ENCODE data around the gene PRKAG2.

Gene PRKAG2

DNA sequence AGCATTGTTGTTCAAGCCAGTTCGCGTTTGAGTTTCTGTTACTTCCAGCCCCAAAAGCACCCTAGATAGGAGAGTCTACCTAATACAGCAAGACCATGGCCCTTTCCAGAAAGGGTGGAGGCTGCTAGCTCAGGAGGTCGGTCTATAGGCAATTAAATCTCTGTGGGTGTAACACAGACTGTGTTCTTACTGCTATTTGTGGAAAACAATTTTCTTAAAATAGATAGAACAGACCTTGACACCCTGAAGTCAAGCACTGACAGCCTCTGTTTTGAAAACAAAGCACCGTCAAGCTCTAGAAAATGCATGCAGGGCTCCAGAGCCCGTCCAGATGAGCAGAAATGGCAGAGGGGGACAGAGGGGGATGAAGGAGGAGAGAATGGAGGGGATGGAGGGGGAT lies 156.6 kb downstream of the PRKAG2 start:
- no peak for DNase-seq

DNA sequence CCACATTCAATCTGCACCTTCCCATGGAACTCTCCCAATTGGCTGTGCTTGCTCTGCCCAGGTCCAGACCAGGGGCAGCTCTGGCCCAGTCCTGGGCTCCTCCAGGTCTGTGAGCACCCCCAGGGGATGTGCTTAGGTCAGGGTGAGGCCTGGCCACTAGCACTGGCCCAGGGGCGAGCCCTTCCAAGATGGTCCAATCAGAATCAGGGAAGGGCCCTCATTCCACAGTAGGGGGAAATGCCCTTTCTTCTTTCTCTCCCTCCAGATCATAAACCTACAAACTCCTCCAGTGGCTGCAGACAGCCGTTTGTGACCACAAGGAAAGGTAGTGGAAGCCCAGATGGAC lies 157.0 kb downstream of the PRKAG2 start:
- DNase-seq, result no peak

DNA sequence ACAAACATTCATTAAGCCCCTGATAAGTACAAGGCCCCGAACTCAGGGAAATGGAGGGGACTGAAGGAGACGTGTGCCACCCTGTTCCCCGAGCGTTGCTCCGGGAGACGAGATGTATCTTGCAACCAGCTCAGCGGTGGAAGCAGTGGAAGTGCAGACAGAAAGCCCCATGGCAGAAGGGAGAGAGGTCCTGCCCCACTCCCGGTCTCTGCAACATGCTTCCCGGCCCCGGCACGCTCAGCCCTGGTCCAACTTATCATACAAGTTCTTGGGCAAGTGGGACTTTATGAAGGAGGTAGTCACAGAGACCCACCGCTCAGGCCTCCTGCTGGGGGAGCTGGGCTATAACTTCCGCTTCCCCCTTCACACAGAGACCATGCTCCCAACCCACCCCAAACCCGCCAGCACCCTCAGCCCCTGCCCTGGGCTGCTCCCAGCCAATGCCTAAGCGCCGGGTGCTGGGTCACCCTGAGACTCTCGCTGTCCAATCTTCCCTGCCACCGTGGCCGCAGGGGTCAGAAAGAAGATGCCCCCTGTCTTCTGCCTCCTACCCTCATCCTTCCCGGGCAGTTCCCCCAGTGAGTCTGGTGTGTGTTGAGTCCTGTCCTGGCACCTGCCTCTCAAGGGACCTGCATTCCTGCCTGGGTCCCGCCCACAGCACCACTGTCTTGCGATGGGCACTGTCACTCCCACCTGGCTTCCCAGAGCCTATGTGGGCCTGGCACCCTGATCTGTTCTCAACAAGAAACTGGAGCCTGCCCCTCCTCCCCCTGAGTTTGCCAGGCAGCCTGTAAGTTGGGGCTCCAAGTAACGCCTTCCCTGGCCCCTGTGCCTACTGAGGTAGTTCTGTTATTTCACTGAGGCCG lies 157.7 kb downstream of the PRKAG2 start:
- DNase-seq, result no peak

DNA sequence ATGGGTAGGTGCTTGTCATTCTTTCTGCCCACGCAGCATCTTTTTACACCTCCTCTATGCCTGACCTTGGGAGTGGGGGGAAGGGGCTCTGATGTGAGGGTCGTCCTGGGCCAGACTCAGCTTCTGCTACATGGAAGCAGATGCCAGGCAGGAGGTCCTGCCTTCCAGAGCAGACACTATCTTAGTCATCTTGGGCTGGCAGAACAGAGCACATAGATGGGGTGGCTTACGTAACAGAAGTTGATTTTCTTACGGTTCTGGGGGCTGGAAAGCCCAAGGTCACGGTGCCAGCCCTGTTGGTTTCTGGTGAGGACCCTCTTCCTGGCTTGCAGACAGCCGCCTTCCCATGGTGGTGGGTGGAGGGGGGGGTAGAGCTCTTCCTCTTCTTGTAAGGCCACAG lies 159.0 kb downstream of the PRKAG2 start:
- DNase-seq, result no peak

DNA sequence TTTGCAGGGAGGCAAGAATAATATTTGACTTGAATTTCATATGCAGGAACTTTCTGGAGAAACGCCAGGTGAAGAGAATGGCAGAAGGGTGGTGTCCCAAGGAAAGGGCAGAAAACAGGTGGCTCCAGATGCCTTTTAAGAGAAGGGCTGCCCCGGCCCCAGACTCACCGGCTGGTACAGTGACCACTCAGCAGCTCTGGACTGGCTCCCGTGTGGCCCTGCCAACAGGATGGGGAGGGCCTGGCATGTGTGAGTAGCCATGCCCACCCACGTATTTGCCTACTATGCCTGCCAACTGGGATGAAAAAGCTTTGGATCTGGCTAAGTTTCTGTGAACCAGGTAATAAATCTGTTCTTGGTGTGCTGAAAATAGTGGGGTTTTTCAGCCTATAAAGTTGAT lies 159.5 kb downstream of the PRKAG2 start:
- DNase-seq, result no peak

DNA sequence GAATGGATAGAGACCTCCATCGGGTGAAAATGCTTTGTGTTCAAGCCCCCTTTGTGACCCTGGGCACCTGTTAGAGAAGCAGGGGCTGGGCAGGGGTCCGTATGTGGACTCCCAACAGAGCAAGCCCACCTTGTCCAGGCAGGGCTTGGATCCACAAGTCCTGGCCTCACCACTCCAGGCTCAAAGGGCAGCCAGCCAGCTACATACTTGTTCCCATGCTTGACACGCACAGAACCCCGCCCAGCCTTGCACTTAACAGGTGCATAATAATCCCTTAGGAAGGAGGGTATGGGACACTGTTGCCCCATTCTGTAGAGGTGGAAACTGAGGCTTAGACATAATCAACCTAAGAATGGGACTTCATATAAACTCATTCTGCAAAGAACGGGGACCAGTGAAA lies 160.6 kb downstream of the PRKAG2 start:
- DNase-seq, result no peak

DNA sequence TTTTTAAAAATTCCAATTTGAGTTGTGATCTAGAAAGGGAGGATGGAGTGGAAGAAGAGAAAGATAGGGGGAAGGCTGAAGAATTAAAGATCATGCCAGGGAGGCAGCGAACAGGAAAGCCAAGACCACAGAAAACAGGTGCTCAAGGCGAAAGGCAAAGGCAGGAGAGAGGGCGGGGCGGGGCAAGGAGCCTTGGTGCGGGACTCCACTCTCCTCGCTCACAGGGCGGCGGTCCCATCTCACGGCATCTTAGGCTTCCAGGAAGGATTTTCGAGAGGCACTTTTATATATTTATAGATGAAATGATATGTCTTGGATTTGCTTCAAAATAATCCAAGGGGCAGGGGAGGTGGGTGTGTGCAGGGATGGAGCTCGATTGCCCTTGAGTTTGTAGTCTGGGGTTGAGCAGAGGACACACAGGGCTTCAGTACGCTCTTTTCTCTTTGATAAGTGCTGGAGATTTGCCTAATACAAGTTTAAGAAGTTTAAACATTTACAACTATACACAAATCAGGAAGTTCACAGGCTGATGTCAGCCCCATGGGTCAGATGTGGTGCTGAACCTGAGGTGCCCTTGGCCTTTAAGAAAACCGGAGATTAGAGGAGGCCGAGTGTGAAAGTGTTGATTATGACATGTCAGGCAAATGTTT lies 161.1 kb downstream of the PRKAG2 start:
- no peak for DNase-seq

DNA sequence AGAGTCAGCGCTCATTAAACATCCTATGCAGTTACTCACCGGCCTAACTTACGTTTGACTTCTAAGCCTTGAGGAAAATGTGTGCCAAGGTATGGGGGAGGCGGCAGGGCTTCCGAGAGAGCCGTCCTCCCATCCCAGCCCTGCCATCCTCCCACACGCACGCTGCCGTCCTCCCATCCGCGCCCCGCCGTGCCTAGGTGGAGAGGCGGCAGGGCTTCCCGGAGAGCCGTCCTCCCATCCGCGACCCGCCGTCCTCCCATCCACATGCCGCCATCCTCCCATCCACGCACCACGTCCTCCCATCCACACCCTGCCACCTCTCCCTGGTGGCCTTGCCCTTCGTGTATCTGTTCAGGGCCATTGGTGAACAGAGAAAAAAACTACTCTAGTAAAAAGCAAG lies 162.7 kb downstream of the PRKAG2 start:
- DNase-seq, result no peak

DNA sequence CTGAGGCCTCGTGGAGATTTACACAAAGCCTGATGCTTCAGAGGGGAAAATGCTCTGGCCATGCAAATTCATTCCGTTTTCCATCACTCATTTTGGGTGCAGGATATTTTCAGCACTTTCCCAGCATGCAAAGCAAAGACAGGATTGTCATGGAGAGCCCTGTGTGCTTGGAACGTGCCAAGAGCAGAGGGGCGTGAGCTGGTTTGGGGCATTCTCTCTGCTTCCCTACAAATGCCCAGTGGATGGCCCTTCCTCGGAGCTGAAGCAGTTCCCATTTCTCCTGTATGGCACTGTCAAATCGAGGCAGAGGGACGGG lies 164.1 kb downstream of the PRKAG2 start:
- no peak for DNase-seq

DNA sequence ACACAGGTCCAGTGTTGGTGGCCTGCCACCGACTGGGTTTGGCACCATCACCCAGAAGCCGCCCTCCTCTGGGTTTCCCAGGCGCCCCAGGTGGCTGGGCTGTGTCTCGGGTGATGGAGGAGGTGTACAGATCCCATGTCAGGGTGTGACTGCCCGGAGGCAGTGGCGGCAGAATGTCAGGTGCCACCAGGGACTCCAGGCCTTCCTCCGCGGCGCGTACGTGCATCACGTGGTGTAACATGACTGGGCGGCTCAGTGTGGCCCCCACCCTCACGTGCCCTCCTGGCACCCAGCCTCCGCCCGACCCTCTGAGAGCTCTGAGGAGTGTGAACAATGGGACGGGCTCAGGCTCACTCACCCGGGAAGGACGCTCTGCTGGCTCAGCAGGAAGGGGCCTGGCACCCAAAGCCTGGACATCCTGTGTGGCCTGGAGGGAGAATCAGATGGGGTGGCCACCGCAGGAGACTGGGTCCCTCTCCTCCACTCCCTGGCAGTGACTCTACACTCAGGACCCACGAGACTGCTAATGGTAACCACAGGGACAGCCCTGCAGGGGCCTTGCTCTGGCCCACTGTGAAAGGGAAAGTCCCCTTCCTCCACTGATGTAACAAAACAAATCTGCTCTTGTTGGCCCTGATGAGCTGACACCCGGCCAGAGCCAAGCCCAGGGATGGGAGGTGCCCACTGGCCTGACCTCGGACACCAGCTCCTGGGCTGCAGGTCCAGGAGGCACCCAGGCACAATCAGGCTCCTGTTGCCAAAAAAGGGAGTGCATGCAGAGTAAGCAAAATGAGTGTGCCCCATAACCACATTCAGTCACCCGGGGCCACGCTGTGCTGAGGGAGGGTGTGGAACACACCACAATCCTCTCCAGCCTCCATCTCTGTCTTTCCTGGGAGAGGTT lies 164.8 kb downstream of the PRKAG2 start:
- DNase-seq, result no peak

DNA sequence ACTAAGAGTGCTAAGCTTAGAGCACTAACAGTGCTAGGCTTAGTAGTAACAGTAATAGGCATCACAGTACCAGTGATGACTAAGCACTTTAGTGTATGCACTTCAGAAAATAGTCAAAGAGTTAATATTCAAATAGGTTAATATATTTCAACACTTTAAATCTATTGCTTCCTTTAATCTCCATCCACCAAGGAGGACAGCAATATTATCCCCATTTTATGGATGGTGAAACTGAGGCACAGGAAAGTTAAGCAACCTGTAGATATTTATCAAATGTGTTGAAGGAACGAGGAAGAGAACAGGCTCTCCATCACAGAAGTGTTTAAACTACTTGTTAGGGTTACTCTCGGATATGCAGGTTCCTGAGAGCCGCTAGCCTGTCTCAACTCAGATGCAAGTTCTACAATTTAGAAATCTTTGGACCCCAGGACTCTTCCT lies 165.5 kb downstream of the PRKAG2 start:
- no peak for DNase-seq

DNA sequence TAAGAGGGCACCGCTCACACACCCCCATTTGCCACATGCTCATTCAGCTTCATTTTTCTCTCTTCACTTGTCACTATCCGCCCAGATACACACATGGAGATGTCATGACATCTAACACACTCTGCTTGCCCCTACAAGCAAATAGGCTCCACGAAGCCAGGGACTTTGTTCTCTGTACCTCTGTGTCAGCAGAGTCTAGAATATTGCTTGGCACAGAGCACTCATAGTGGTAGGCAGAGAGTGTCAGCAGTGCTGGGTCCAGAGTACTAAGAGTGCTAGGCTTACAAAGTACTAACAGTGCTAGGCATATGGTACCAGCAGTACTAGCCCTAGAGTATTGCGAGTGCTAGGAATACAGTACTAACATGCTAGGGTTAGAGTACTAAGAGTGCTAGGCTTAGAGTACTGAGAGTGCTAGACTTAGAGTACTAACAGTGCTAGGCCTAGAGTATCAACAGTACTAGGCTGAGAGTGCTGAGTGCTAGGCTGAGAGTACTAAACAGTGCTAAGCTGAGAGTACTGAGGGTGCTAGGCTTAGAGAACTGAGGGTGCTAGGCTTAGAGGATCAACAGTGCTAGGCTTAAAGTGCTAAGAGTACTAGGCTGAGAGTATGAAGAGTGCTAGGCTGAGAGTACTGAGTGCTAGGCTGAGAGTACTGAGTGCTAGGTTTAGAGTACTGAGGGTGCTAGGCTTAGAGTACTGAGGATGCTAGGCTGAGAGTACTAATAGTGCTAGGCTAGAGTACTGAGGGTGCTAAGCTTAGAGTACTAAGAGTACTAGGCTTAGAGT lies 166.1 kb downstream of the PRKAG2 start:
- no peak for DNase-seq

DNA sequence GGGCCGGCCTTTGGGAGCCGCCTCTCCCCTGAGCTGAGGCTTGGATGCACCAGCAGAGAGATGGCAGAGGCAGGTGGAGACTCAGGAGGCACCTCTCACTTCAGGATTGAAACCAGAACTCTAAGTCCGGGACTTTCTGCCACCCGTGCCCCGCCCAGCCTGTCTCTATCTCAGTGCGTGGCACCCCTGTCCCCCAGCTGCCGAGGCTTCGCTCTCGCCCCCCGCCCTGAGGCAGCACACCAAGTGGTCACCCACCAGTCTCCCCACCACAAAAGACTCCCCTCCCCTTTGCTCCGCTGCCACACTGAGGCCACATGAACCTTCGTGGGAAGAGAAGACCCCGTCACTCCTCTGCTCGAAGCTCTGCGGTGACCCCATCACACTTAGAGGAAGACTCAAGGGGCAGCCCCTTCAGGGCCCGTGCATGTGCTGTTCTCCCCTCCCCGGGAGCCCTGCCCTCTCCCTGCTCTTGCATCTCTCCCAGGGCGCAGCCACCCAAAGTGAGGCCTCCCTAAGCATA lies 166.7 kb downstream of the PRKAG2 start:
- no peak for DNase-seq

DNA sequence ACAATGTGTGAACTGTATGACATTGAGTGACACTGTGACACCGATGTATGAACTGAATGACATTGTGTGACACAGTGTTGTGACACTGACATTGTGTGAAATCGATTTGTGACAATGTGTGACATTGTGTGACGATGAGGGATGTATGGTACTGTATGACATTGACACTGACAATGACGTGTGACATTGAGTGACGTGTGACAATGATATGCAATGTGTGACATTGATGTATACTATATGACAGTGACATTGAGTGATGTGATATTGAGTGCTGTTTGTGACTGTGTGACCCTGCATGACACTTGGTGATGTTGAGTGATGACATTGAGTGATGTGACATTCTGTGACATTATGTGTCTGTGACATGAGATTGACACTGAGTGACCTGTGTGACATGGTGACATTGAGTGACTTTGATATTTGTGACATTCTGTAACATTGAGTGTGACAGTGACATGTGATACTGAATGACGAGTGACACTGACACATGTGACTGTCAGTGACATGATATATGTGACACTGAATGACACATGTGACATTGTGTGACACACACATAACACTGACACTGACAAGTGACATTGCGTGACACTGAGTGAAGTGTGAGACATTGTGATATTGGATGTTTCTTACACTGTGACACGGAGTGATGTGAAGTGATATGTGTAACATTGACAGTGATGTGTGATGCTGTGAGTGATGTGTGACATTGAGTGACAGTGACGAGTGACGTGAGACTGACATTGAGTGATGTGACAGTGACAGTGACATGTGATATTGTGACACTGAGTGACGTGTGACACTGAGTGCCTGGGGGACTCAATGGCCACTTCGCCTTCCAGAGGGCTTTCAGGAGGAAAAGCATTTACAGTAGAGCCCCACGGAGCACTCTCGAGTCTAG lies 167.5 kb downstream of the PRKAG2 start:
- DNase-seq, result no peak

DNA sequence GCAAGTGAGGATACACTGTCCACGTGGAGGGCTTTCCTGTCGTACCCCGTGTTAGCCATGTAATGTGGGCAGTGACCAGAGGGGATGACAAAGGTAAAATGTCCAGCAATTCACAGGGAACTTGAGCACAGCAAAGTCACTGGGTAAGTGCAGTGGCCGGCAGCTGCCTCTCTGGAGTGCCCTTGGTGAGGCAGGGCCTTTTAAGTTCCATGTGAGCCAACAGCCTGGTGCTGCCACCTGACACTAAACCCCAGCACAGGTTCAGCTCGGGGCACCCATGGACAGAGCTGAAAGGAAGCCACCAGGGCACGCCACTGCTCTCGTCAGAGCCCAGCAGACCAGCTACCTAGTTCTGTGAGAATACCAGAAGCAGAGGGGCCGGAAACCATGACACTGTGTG lies 168.3 kb downstream of the PRKAG2 start:
- no peak for DNase-seq

DNA sequence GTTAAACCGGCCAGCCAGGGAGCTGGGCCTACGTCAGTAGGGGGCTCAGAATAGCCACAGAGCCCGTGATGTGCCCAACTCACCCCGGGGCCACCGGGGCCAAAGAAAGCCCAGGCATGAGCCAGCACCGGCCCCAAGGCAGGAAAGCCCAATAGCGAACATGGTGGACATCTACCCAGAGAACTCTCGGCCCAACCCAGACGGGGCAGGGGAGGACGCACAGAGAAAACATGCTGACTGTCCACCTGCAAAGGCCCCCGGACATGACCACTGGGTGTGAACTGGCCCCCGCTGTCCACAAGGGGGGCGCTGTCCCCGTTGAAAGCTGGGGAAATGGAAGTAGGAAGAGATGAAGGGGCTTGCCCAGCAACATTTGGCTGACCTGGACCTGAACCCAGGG lies 169.2 kb downstream of the PRKAG2 start:
- no peak for DNase-seq

DNA sequence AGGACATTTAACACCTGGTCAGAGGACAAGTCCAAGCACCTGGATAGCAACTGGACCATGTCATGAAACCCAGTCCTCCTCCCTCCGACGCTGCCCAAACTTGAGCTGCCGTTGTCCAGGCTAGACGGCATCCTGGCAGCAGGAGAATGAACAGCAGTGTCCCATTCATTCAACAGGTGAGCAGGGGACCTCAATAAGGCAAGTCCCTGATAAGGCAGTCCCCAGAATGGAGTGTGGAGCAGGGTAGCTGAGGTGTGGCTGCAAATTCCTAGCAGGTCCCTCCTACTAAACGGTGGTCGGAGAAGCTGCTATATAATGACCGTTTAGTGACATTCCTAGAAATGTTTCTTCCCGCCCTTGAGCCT lies 169.8 kb downstream of the PRKAG2 start:
- DNase-seq, result no peak

DNA sequence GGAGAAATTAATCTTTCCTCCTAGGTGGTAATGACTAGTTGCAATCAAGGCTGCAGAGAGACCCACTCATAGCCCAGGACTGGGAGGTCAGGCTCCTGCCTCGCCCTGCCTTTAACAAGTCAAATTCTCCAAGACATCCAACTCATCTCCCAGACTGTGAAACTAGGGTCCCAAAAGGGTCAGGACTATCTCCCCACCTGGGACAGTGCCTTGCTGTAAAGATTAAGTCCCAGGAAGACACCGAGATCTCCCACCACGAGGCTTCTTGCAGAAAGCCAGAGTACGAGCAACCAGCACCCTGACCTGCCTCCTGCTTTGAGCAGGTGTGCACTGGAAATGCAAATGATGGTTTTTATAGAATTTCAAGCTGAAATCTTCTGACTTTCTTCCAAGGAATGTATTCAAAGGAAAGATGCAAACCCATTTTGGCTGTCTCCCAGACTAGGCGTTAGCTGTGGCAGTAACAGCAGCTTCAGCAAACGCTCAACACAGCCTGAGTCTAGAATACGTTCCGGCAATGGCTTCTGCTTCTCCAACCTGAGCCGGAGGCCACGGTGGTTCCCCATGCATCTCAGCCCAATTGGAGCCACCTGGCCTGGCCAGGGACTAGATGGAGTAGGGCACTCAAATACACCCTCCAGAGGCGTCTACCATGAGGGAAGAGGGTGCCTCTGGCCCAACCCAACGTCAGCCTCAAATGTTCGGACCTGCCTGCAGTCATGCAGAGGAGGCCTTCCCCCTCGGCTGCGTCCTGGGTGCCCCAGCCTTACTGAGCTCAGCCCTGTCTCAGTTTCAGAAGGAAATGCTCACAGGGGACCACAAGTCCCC lies 170.4 kb downstream of the PRKAG2 start:
- no peak for DNase-seq

DNA sequence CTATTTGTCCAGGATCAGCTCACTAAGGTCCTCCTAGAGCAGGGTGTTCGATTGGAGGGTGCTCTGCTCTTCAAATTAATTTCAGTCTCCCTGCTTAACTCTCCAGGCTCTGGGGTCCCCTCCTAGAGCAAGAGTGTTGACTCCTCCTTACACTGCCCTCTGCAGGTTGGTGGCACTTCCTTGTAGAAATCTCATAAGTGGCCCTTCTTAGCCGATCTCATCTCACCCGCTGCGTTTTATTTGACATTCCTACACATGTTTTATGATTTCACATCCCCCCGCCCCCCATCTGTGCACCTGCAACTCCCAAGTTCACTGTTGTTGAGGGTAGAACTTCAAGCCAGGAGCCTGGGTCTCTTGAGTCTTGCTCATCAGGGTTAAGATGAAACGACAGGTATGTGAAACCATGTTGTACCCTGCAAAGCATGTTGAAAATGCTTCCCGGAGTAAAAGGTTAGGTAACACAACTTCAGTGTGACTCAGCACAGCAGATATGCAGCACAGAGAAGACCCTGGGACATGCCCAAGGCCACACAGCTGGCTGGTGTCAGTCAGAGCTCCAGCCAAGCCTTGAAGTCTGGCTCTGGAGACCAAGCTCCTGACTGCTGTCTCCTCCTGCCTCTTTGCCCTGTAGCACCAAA lies 171.2 kb downstream of the PRKAG2 start:
- peak; percentile 26 for DNase-seq

DNA sequence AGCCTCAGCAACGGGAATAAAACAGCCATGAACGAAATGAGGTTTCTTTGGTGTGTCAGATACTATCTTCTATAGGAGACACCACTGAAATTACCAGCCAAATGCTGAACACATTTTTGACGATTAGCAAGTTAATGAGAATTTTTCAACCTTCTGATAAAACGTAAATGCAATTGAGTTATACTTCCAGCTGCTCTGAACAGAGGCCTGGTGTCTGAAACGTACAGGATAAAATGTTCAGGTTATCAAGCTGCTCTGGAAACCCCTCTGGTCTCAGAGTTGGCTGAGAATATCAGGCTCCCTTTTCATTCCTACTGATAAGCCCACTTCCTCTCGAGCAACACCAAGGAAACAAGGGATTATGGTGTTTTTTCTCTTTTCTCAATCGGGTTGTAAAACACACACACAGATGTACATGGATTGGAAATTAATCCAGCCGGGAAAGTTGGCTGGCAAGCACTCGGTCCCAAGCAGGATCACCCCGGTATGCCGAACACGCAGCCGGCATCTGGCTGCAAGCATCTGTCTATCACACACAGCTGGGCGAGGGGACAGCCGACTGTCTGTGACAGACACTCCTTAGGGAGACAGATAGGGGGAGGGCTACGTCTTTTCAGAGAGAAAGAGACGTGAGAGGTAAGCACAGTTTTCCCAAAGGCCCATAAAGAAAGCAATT lies 171.8 kb downstream of the PRKAG2 start:
- DNase-seq, result no peak

Data from GDM1 (cell line).